Heart right ventricle (tissue), 16 donors: ENCODE data around the gene FOSL1. TPM values are rescaled to one million over a fixed set of nuclear protein-coding genes. Genes with fewer than 3 reads are reported as not detected.

Experiments used
- ATAC-seq, 8 donors: fragments of 200-7000 bp; cut with Tn5 transposase; one replicate each; pipeline ENCODE4 v1.9.1; 2020; ENCODE audit warnings: mild to moderate bottlenecking in 8 of 8, moderate library complexity in 8 of 8, moderate number of reproducible peaks in 1 of 8
- DNase-seq, 2 donors: peaks; one replicate each; pipeline ENCODE4 v3.0.0-alpha.2; 2020
- H3K27ac ChIP-seq, 10 donors: fragments of 200-600 bp; sonication (generic) in 2 of 10; one replicate each; pipeline versions ENCODE4 v1.5.0 to v1.8.0; 2020 to 2022; ENCODE audit warnings: mild to moderate bottlenecking in 3 of 10
- H3K27me3 ChIP-seq, 7 donors: fragments of 200-600 bp; one replicate each; pipeline ENCODE4 v1.8.0; 2021 to 2022; ENCODE audit warnings: mild to moderate bottlenecking in 2 of 7
- H3K36me3 ChIP-seq, 9 donors: fragments of 200-600 bp; sonication (generic) in 1 of 9; one replicate each; pipeline versions ENCODE4 v1.5.0 to v1.8.0; 2020 to 2022; ENCODE audit warnings: mild to moderate bottlenecking in 2 of 9
- H3K4me1 ChIP-seq, 9 donors: fragments of 200-600 bp; sonication (generic) in 1 of 9; one replicate each; pipeline versions ENCODE4 v1.5.0 to v1.8.0; 2020 to 2022; ENCODE audit warnings: mild to moderate bottlenecking in 4 of 9
- H3K4me3 ChIP-seq, 10 donors: fragments of 200-600 bp; sonication (generic) in 2 of 10; one replicate each; pipeline versions ENCODE4 v1.5.0 to v1.8.0; 2020 to 2022; ENCODE audit warnings: mild to moderate bottlenecking in 7 of 10, moderate library complexity in 2 of 10
- H3K9me3 ChIP-seq, 11 donors: fragments of 200-600 bp in 10 of 11; sonication (generic) in 2 of 11; one replicate each; pipeline versions ENCODE4 v1.5.0 to v1.8.0; 2013 to 2022; ENCODE audit warnings: mild to moderate bottlenecking in 2 of 11, control low read depth in 1 of 11, moderate library complexity in 1 of 11
- CTCF ChIP-seq, 9 donors: fragments of 200-600 bp; sonication (generic) in 2 of 9; IDR thresholded peaks; one replicate each; pipeline versions ENCODE4 v1.5.0 to v1.8.0; 2021 to 2022; ENCODE audit warnings: antibody characterized with exemption in 9 of 9, mild to moderate bottlenecking in 5 of 9, moderate library complexity in 1 of 9
- WGBS, 2 donors: extraction: QIAGEN DNeasy Blood & Tissue Kit; methylation state at CpG; one replicate each; pipeline ENCODE4 v1.1.7; 2013; ENCODE audit warnings: inconsistent platforms in 1 of 2; 5-methylcytosine and 5-hydroxymethylcytosine counted together
- intact Hi-C, 10 donors: fragments of 100-400 bp; cut with DNase I; formaldehyde crosslinking; loops; one replicate each; pipeline versions ENCODE4 v1.11.1 to v1.14.2; 2022
- polyA plus RNA-seq, 2 donors: library from polyadenylated mRNA; stranded (reverse); fragments of 200-250 nt; gene quantifications; one replicate each; pipeline ENCODE4 v1.2.3, GENCODE V29; 2013
- total RNA-seq, 10 donors: library from RNA; stranded (reverse); fragmentation: NEBNext Ultra II Directional in 3 of 10; extraction: Animal tissue kit (Norgen Biotek cat#: 25700) in 3 of 10; gene quantifications; one replicate each; pipeline versions ENCODE4 v1.2.1 to v1.2.4, GENCODE V29; 2021 to 2023
- donor health status: Arrhythmogenic right ventricular cardiomyopathy.
- donor health status: ischemic (EF 13 %, LVEDD 7.1; RV severe dilation, severe dysfunction).
- donor health status: healthy with polysubstance abuse.
- donor health status: DM: no; HTN: yes; CAD: no.
- donor health status: DM: no; HTN: no; CAD: no.
- donor health status: ischemic (EF 25% LVEDD 6.9; RV normal size, moderate dysfunction).
- donor health status: ischemic (EF 25% LVEDD 5.7; RV mildly dilated, moderate dysfunction).
- donor health status: healthy.
- donor health status: DM: yes; HTN: yes; CAD: no.
- donor health status: Ischemic cardiomyopathy.
- donor health status: ischemic (EF 35%, LVEDD 5.7; RV mildly dilated, moderate dysfunction).
- donor health status: nonischemic (EF 11% LVEDD 7.7; RV severe dilation, severe dysfunction).
- donor health status: DM: yes; HTN: yes; CAD: no.
- donor health status: PGD.
- donor health status: ischemic (EF 29% LVEDD 5.4; RV normal size, mild dysfunction).
- donor health status: nonischemic (EF 23%, LVEDD 6.1; RV moderate dilation, normal function).

FOSL1 gene
- total and polyA plus RNA-seq, 12 donors, result 0.31 to 32.8 (median 2.8) TPM; not detected in 2

- no peak overlapping the region for H3K27ac ChIP-seq
- H3K9me3 ChIP-seq, result no peaks in the 10 kb centered on the region
- intact Hi-C loops, result no loop called here
- peaks cover 0 to 6% (median 0%) of the 10 kb centered on the region in 9 donors for H3K36me3 ChIP-seq
- TF ChIP-seq CTCF (IDR thresholded peaks at IDR 0.05), result no peak
- peaks cover 15 to 55% (median 44%) of the 10 kb centered on the region in 9 donors for H3K4me1 ChIP-seq
- WGBS, 2 donors, result 92 to 94% methylated on average over 4 of the region's 4 CpGs
- no peak overlapping the region for H3K4me3 ChIP-seq
- DNase-seq (no peak), ATAC-seq (no peak)
- H3K27me3 ChIP-seq, result peaks cover 0 to 9% (median 4%) of the 10 kb centered on the region in 7 donors
Observed at GRCh38 chr11:65897020-65897471, 3.1 kb downstream of the FOSL1 start.

- ATAC-seq, result no peak
- no peaks in the 10 kb centered on the region for H3K9me3 ChIP-seq
- no peak overlapping the region for H3K4me3 ChIP-seq
- H3K4me1 ChIP-seq, result peaks cover 16 to 61% (median 52%) of the 10 kb centered on the region in 9 donors
- H3K36me3 ChIP-seq, result peaks cover 0 to 6% (median 0%) of the 10 kb centered on the region in 9 donors
- H3K27ac ChIP-seq, result no peak overlapping the region
- 92 to 93% methylated on average over 14 of the region's 14 CpGs for WGBS, 2 donors
- peaks cover 0 to 9% (median 4%) of the 10 kb centered on the region in 7 donors for H3K27me3 ChIP-seq
- DNase-seq, result no peak
- intact Hi-C loops, result no loop called here
- no peak for TF ChIP-seq CTCF (IDR thresholded peaks at IDR 0.05)
Observed at GRCh38 chr11:65896034-65896999, 3.9 kb downstream of the FOSL1 start.

- Histone ChIP-seq H3K36me3 (peaks cover 0 to 6% (median 0%) of the 10 kb centered on the region in 9 donors), H3K27me3 (peaks cover 0 to 9% (median 4%) of the 10 kb centered on the region in 7 donors), H3K4me3 (no peak overlapping the region), H3K4me1 (peaks cover 16 to 61% (median 54%) of the 10 kb centered on the region in 9 donors), H3K27ac (no peak overlapping the region), H3K9me3 (no peaks in the 10 kb centered on the region)
- DNase-seq (no peak), ATAC-seq (no peak)
- 94 to 96% methylated on average over 5 of the region's 5 CpGs for WGBS, 2 donors
- TF ChIP-seq CTCF (IDR thresholded peaks at IDR 0.05), result no peak
- intact Hi-C loops, result no loop called here
Observed at GRCh38 chr11:65895482-65895981, 4.7 kb downstream of the FOSL1 start.

- intact Hi-C loops, result no loop called here
- peaks cover 0 to 6% (median 0%) of the 10 kb centered on the region in 9 donors for H3K36me3 ChIP-seq
- TF ChIP-seq CTCF (IDR thresholded peaks at IDR 0.05), result no peak
- 50 to 61% methylated on average over 16 of the region's 16 CpGs for WGBS, 2 donors
- peak overlapping the region in 8 of 10 donors; percentile 66 to 98 (median 90) for H3K4me3 ChIP-seq
- peaks cover 18 to 61% (median 53%) of the 10 kb centered on the region in 9 donors for H3K4me1 ChIP-seq
- peak overlapping the region; percentile 91 to 100 (median 98) for H3K27ac ChIP-seq
- DNase-seq (peak; percentile 65 to 73), ATAC-seq (peak in 2 of 8 donors; percentile 18 to 19)
- no peaks in the 10 kb centered on the region for H3K9me3 ChIP-seq
- H3K27me3 ChIP-seq, result peaks cover 0 to under 1% (median 0%) of the 10 kb centered on the region in 7 donors
Observed at GRCh38 chr11:65894034-65894591, 6.1 kb downstream of the FOSL1 start.
